Nephron (organoid): ENCODE measurements around the gene KLK2.
"Not testable (repeated sequence)": the region's sequence is repeated elsewhere in the genome, so short reads cannot be mapped to it uniquely, and the experiment has no call there.

Experiments
- H3K27ac Mint-ChIP-seq, 3 experiments: 2 replicates each; pipeline ENCODE4 v1.8.0; 2020; ENCODE audit warnings: mixed read lengths in 3 of 3, mild to moderate bottlenecking in 2 of 3, moderate library complexity in 1 of 3
- H3K27me3 Mint-ChIP-seq: 2 replicates; pipeline ENCODE4 v1.8.0; 2021; ENCODE audit warnings: low read depth, mild to moderate bottlenecking, moderate library complexity, mixed read lengths
- H3K36me3 Mint-ChIP-seq: 2 replicates; pipeline ENCODE4 v1.8.0; 2020; ENCODE audit warnings: low read depth, mixed read lengths
- H3K4me1 Mint-ChIP-seq: 2 replicates; pipeline ENCODE4 v1.8.0; 2020; ENCODE audit warnings: mixed read lengths
- H3K4me3 Mint-ChIP-seq, 3 experiments: 2 replicates each; pipeline ENCODE4 v1.8.0; 2020; ENCODE audit warnings: mild to moderate bottlenecking in 3 of 3, mixed read lengths in 3 of 3, moderate library complexity in 2 of 3
- H3K9me3 Mint-ChIP-seq: 2 replicates; pipeline ENCODE4 v1.8.0; 2020; ENCODE audit warnings: mixed read lengths
- CTCF ChIP-seq, 3 experiments: fragments of 200-600 bp; sonication (generic); IDR thresholded peaks; one replicate each; pipeline ENCODE4 v1.5.0; 2021; ENCODE audit warnings: antibody characterized with exemption in 3 of 3; ENCODE audit not compliant: unreplicated experiment in 3 of 3

The KLK2 gene

GRCh38 chr19:50890422-50891252 lies 17.4 kb downstream of the KLK2 start:
- Mint-ChIP-seq H3K27me3 (peaks cover 50% of the 10 kb centered on the region), H3K36me3 (no peaks in the 10 kb centered on the region), H3K9me3 (peaks cover 2% of the 10 kb centered on the region), H3K4me3 (no peak overlapping the region), H3K4me1 (no peaks in the 10 kb centered on the region), H3K27ac (no peak overlapping the region)
- no peak for TF ChIP-seq CTCF (IDR thresholded peaks at IDR 0.05; ENCODE audit: unreplicated experiment in 3 of 3)

GRCh38 chr19:50891253-50891625 lies 18.0 kb downstream of the KLK2 start:
- TF ChIP-seq CTCF (IDR thresholded peaks at IDR 0.05; ENCODE audit: unreplicated experiment in 3 of 3), result no peak
- no peak overlapping the region for H3K4me3 Mint-ChIP-seq
- no peaks in the 10 kb centered on the region for H3K36me3 Mint-ChIP-seq
- peaks cover 49% of the 10 kb centered on the region for H3K27me3 Mint-ChIP-seq
- peaks cover 2% of the 10 kb centered on the region for H3K9me3 Mint-ChIP-seq
- no peak overlapping the region for H3K27ac Mint-ChIP-seq
- H3K4me1 Mint-ChIP-seq, result no peaks in the 10 kb centered on the region

GRCh38 chr19:50893047-50893736 lies 20.0 kb downstream of the KLK2 start:
- Mint-ChIP-seq H3K27me3 (peaks cover 46% of the 10 kb centered on the region), H3K4me3 (no peak overlapping the region), H3K36me3 (no peaks in the 10 kb centered on the region), H3K27ac (no peak overlapping the region), H3K4me1 (no peaks in the 10 kb centered on the region), H3K9me3 (peaks cover 2% of the 10 kb centered on the region)
- no peak for TF ChIP-seq CTCF (IDR thresholded peaks at IDR 0.05; ENCODE audit: unreplicated experiment in 3 of 3)

- Mint-ChIP-seq H3K36me3 (no peaks in the 10 kb centered on the region), H3K27me3 (peaks cover 46% of the 10 kb centered on the region)
- TF ChIP-seq CTCF (IDR thresholded peaks at IDR 0.05; ENCODE audit: unreplicated experiment in 3 of 3), result no peak
Measured at GRCh38 chr19:50894478-50895356, 21.5 kb downstream of the KLK2 start.

GRCh38 chr19:50896089-50896590 lies 22.9 kb downstream of the KLK2 start:
- not testable (repeated sequence) for H3K36me3 Mint-ChIP-seq, H3K27ac Mint-ChIP-seq, H3K4me1 Mint-ChIP-seq, H3K9me3 Mint-ChIP-seq, H3K4me3 Mint-ChIP-seq
- H3K27me3 Mint-ChIP-seq, result peaks cover 42% of the 10 kb centered on the region

More at GRCh38 chr19:50894478-50895356, 21.5 kb downstream of the KLK2 start:
- Mint-ChIP-seq H3K27ac (no peak overlapping the region), H3K4me3 (no peak overlapping the region), H3K9me3 (peaks cover 2% of the 10 kb centered on the region), H3K4me1 (no peaks in the 10 kb centered on the region)
